Activated CD8-positive, alpha-beta T cell treated with anti-CD3 and anti-CD28 coated beads, Interleukin-2, amount 10 ng/mL, durations not matched to agents 7 days and 5 days (primary cell): ENCODE data around the gene DSC3. TPM values are rescaled to one million over a fixed set of nuclear protein-coding genes. Genes with fewer than 3 reads are reported as not detected.

Experiments used
- ATAC-seq: fragments of 150-1000 bp; cut with Tn5 transposase; one replicate; pipeline ENCODE4 v1.10.0; 2021; ENCODE audit warnings: moderate library complexity
- CTCF ChIA-PET: fragments of 350-600 bp; sonication (Branson Sonifier 250); formaldehyde crosslinking; loops from one replicate; lab custom pipeline; 2021; ENCODE audit warnings: antibody characterized with exemption; lab: Charles Lee
- POLR2A ChIA-PET: fragments of 350-600 bp; sonication (Branson Sonifier 250); formaldehyde crosslinking; loops from one replicate; lab custom pipeline; 2021; ENCODE audit warnings: antibody characterized with exemption; lab: Charles Lee
- DNase-seq: peaks from one replicate; pipeline ENCODE4 v3.0.0-alpha.2; 2020
- H3K27ac Mint-ChIP-seq: one replicate; pipeline ENCODE4 v1.8.0; 2021; ENCODE audit warnings: mild to moderate bottlenecking, mixed read lengths
- H3K27me3 Mint-ChIP-seq: one replicate; pipeline ENCODE4 v1.8.0; 2021; ENCODE audit warnings: low read depth, mixed read lengths
- H3K36me3 Mint-ChIP-seq: one replicate; pipeline ENCODE4 v1.8.0; 2021; ENCODE audit warnings: low read depth, mixed read lengths
- H3K4me1 Mint-ChIP-seq: one replicate; pipeline ENCODE4 v1.8.0; 2021; ENCODE audit warnings: low read depth, mixed read lengths
- H3K4me3 Mint-ChIP-seq: one replicate; pipeline ENCODE4 v1.8.0; 2021; ENCODE audit warnings: mild to moderate bottlenecking, mixed read lengths
- H3K9me3 Mint-ChIP-seq: one replicate; pipeline ENCODE4 v1.8.0; 2022; ENCODE audit warnings: mixed read lengths; ENCODE audit not compliant: insufficient read depth
- total RNA-seq, 2 experiments: library from RNA; stranded (reverse); gene quantifications; one replicate each; pipeline ENCODE4 v1.2.3, GENCODE V29; 2021

Gene DSC3
- total RNA-seq = not detected

DNA sequence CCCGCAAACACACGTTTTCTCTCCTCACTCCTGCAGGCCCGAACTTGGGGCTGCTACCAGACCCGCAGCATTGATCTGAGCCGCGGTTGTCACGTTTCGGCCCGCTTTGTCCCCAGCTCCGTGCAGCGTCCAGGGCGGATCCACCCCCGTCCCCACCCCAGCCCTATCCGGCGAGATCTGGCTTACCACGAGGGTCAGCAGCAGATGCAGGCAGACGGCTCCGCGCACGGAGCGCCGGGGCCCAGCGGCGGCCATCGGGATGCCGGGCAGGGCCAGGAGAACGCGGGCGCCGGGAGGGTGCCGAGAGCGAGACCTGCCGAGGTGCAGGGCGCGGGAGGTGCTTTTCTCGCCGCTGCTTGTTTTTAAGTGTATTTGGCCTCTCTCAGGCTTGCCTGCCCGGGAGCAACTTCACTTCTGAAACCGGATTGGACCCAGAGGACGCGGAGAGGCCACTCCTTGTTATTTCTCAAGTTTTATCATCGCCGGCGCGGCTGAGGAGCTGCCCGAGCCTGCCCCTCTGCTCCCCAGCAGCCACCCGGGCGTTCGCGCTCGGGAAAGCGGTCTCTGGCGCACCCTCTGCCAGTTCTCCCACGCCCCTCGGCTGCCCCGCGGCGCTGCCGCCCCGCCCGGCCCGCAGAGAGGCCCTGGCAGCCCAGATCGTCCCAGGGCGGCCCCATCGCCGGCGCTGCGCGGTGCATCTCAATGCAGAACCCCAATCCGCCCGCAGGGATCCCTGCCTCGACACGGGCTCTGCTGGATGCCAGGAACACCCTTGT lies at the start of gene DSC3:
Gene DSC3, minus strand, starts transcription at position 337 of the 776 bp plus-strand sequence. Its CDS starts 82 bp downstream, at position 255.
- ATAC-seq (no peak), DNase-seq (no peak)
- Mint-ChIP-seq H3K4me3 (peak within 1 kb of the TSS; percentile 8), H3K4me1 (peaks cover 5% of the 10 kb centered on the region), H3K27me3 (peaks cover 35% of the 10 kb centered on the region), H3K27ac (no peak within 1 kb of the TSS), H3K9me3 (peaks cover 5% of the 10 kb centered on the region), H3K36me3 (peaks cover 6% of the 10 kb centered on the region)
- CTCF ChIA-PET = no interaction called here
- POLR2A ChIA-PET = no interaction called here

DNA sequence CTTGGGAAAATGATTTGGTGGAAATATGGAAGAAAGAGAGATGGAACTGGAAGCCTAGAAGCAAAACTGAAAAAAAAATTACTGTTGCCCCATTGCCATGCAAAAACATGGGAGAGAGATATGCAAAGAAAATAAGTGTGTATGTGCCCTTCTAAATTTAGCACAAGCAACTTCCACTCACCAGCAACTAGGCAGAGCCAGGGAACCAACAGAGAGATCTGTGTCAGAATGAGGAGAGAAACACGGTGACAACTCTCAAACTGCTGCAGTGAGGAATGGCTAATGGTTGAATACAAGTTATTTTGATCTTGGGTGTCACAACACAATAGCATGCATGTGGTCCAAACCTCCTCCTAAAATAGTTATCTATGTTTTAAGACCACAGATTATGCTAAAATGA lies 48.8 kb upstream of the DSC3 start:
- no peak for ATAC-seq
- Mint-ChIP-seq H3K27ac (no peak overlapping the region), H3K4me1 (no peaks in the 10 kb centered on the region), H3K9me3 (peaks cover 5% of the 10 kb centered on the region), H3K4me3 (no peak overlapping the region), H3K27me3 (no peaks in the 10 kb centered on the region), H3K36me3 (no peaks in the 10 kb centered on the region)
- ChIA-PET POLR2A (no interaction called here), CTCF (no interaction called here)
- no peak for DNase-seq

DNA sequence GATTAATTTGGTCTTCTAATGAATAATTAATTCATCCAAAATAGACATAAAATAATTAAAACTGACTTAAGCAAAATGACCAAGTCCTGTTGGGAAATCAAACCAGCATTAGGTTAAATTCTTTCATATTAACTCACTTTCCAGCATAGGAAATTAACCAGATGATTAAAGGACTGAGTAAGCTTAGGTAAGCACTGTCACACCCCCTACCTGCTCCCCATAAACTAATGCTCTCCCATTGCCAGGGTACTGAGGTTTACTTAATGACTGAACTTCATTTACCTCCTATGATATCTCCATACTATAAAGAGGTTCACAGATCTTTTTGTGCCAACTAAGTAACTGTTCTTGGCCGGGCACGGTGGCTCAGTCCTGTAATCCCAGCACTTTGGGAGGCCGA lies 46.0 kb upstream of the DSC3 start:
- ChIA-PET POLR2A (no interaction called here), CTCF (no interaction called here)
- no peaks in the 10 kb centered on the region for H3K4me1 Mint-ChIP-seq
- H3K36me3 Mint-ChIP-seq = no peaks in the 10 kb centered on the region
- ATAC-seq (no peak), DNase-seq (no peak)
- H3K27me3 Mint-ChIP-seq = no peaks in the 10 kb centered on the region
- no peak overlapping the region for H3K4me3 Mint-ChIP-seq
- H3K9me3 Mint-ChIP-seq = peaks cover 5% of the 10 kb centered on the region
- no peak overlapping the region for H3K27ac Mint-ChIP-seq

DNA sequence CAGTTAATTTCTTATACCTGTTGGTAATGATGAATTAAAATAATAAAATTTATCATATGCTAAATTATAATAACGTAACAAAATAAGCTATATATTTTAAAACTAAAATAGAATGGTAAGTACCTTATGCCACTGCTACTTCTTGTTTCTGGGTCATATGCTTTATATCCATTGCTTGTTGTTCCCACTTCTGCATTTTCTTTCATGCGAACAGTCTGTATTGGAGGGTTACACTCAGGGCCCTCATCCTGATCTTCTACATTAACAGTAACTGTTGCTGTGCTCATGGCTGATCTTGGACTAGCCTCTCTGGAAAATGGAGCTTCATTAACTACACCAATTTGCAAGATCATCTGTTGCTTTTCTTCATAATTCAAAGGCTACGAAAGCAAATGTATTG lies 37.4 kb upstream of the DSC3 start:
- Mint-ChIP-seq H3K27ac (no peak overlapping the region), H3K36me3 (no peaks in the 10 kb centered on the region), H3K9me3 (peaks cover 9% of the 10 kb centered on the region), H3K4me3 (no peak overlapping the region), H3K4me1 (no peaks in the 10 kb centered on the region), H3K27me3 (no peaks in the 10 kb centered on the region)
- ATAC-seq = no peak
- ChIA-PET POLR2A (no interaction called here), CTCF (no interaction called here)
- DNase-seq = no peak

DNA sequence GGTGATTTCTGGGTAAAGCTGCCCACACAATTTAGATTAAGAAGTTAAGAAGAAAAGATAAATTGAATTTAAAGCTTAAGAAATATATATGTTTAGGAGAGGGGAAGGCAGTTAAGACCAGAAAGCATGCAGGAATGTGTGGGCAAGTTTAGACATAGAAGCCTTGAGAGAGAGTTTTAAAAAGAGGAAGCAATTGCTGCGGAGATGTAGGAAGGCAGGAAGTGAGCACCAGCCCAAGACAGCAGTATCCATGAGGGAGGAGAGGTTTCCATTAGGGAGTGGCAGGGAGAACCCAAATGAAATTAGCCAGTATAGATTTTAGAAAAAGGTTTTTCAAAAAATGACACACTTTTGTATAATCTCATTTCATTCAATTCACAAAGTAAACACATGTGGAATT lies 35.3 kb upstream of the DSC3 start:
- DNase-seq (no peak), ATAC-seq (no peak)
- Mint-ChIP-seq H3K36me3 (no peaks in the 10 kb centered on the region), H3K27me3 (no peaks in the 10 kb centered on the region), H3K9me3 (peaks cover 11% of the 10 kb centered on the region), H3K4me1 (no peaks in the 10 kb centered on the region), H3K27ac (no peak overlapping the region), H3K4me3 (no peak overlapping the region)
- ChIA-PET CTCF (no interaction called here), POLR2A (no interaction called here)

DNA sequence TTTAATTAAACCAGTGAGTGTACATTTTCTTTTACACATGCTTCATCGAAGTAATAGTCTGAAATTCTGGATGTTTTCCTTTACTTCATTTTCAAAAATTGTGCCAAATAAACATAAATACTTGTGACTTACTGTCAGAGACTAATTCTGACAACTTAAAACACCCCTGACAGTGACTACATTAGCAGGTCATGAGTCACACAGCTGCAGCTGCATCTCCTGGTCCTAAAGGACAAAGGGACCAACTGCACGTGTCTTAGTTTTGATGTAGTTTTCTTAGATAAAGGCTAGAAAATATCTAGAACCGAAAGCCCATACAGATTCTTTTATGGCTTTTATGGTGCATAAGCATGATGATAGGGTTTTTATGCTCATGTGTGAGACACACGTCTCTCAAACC lies 29.6 kb upstream of the DSC3 start:
- CTCF ChIA-PET = no interaction called here
- H3K4me1 Mint-ChIP-seq = no peaks in the 10 kb centered on the region

DNA sequence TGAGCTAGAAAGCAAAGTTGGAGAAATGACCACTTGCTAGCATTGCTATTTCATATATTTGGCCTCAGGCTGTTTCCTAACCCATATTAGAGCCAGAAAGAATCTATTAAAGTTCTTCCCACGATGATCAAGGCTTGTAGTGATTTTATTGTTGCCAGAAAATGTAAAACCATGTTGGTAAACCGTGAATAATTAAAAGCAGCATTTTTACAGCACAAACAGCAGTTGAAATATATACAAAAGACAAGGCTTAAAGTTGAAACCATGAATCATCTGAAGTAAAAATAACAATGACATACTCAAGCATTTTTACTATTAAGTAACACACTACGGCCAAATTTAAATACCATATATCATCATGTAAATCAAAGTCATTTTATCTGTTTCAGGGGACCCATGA lies 27.7 kb upstream of the DSC3 start:
- no peak overlapping the region for H3K27ac Mint-ChIP-seq
- H3K36me3 Mint-ChIP-seq = no peaks in the 10 kb centered on the region
- POLR2A ChIA-PET = no interaction called here
- DNase-seq (no peak), ATAC-seq (no peak)
- CTCF ChIA-PET = no interaction called here
- no peaks in the 10 kb centered on the region for H3K27me3 Mint-ChIP-seq
- H3K9me3 Mint-ChIP-seq = peaks cover 9% of the 10 kb centered on the region
- no peaks in the 10 kb centered on the region for H3K4me1 Mint-ChIP-seq
- H3K4me3 Mint-ChIP-seq = no peak overlapping the region

More for the DNA sequence above, 29.6 kb upstream of the DSC3 start:
- H3K27ac Mint-ChIP-seq = no peak overlapping the region
- H3K9me3 Mint-ChIP-seq = peaks cover 15% of the 10 kb centered on the region
- POLR2A ChIA-PET = no interaction called here
- no peaks in the 10 kb centered on the region for H3K27me3 Mint-ChIP-seq
- H3K4me3 Mint-ChIP-seq = no peak overlapping the region
- no peaks in the 10 kb centered on the region for H3K36me3 Mint-ChIP-seq
- DNase-seq (no peak), ATAC-seq (no peak)

DNA sequence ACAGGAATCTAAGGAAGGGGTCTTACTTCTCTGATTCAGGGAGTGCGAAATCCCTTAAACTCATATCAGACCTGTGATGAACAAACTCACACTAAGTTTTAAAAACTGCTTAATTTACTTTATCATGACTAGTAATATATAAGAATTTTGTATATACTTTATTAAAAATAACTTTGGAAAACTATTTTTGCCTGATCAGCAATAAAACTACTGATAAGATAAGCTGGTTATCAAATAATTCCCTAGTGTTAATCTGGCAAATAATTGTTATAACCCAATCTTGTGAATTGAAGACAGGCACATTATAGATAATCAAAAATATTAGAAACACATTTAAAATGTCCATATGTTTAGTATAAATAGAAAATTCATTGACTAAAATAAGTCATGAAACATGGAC lies 23.7 kb upstream of the DSC3 start:
- no peak for ATAC-seq

DNA sequence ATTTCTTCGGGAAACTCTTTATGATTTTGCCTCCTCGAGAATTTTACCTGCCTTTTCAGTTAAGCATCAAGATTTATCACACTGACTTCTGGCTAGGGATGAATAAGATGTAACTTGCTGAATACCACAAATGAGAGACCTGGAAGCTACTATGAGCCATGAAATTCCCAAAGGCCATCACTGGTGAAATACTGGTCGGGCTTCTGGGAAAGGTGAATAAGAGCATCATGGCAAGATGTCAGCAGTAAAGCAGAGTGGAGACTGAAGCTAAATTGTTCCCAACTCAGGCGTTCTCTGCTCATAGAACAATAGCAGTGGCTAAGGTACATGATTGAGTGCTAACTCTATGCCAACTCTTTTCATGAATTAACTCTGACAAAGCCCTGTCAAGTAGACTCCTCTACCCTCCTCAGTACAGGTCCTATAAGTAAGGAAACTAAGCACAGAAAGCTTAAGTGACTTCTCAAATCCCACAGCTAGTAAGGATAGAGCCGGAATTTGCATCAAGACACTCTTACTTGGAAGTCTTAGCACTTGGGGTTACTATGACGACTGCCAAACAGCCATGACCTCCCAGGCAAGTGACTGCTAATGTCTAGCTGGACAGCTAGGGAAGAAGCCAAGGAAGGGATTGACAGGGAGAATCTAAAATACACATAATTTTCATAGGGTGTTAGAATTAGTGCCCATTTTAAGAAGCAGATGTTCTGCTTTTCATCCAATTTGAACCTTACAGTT lies 22.7 kb upstream of the DSC3 start:
- H3K27ac Mint-ChIP-seq = no peak overlapping the region

More for the DNA sequence above, 23.7 kb upstream of the DSC3 start:
- Mint-ChIP-seq H3K36me3 (no peaks in the 10 kb centered on the region), H3K27ac (no peak overlapping the region), H3K4me1 (no peaks in the 10 kb centered on the region), H3K27me3 (no peaks in the 10 kb centered on the region), H3K4me3 (no peak overlapping the region), H3K9me3 (peaks cover 4% of the 10 kb centered on the region)
- POLR2A ChIA-PET = no interaction called here
- CTCF ChIA-PET = no interaction called here
- no peak for DNase-seq

DNA sequence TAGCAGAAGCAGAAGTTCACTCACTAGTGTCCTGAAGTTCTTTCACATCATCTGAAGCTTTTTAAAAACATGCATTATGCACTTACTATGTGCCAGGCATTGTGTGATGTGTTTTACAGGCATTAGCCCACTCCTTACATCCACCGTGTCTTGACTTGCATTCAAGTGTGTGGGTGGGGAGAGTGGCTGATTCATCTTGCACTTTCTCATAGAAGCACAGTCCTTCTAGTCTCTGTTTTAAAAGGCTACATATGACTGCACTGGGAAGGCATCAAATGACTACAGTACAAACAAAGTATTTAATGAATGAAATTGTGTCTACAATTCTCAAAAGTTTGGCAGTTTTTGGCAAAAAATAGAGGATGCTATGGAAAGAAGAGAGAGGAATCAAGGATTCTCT lies 21.6 kb upstream of the DSC3 start:
- no peak for ATAC-seq
- no peaks in the 10 kb centered on the region for H3K4me1 Mint-ChIP-seq
- peaks cover 4% of the 10 kb centered on the region for H3K9me3 Mint-ChIP-seq
- H3K27ac Mint-ChIP-seq = no peak overlapping the region
- no peaks in the 10 kb centered on the region for H3K27me3 Mint-ChIP-seq
- H3K4me3 Mint-ChIP-seq = no peak overlapping the region
- DNase-seq = no peak
- ChIA-PET POLR2A (no interaction called here), CTCF (no interaction called here)
- no peaks in the 10 kb centered on the region for H3K36me3 Mint-ChIP-seq

More for the DNA sequence above, 22.7 kb upstream of the DSC3 start:
- H3K4me1 Mint-ChIP-seq = no peaks in the 10 kb centered on the region
- no peaks in the 10 kb centered on the region for H3K36me3 Mint-ChIP-seq
- CTCF ChIA-PET = no interaction called here
- DNase-seq = no peak
- ATAC-seq = no peak
- H3K27me3 Mint-ChIP-seq = no peaks in the 10 kb centered on the region
- POLR2A ChIA-PET = no interaction called here
- H3K4me3 Mint-ChIP-seq = no peak overlapping the region
- H3K9me3 Mint-ChIP-seq = peaks cover 4% of the 10 kb centered on the region

DNA sequence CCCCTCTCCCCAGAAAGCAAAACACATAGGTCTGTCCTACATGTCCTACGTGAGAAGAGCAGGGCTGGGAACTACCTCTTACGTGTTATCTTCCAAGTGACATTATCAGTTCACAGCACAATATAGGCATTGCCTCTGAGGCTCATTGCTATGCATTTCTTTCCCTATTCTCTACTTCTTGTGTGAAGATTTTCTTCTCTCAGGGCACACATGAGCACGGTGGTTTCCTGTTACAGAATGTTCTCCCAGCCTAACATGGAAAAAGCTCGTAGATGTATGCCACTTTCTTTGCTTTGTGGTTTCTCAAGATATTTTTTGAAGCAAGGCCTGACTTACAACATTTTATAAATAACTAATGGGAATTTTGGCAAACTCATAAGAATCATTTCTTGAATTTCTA lies 19.4 kb upstream of the DSC3 start:
- no peaks in the 10 kb centered on the region for H3K27me3 Mint-ChIP-seq
- ATAC-seq (no peak), DNase-seq (no peak)
- ChIA-PET POLR2A (no interaction called here), CTCF (no interaction called here)
- H3K4me1 Mint-ChIP-seq = no peaks in the 10 kb centered on the region
- H3K9me3 Mint-ChIP-seq = no peaks in the 10 kb centered on the region
- H3K4me3 Mint-ChIP-seq = no peak overlapping the region
- H3K27ac Mint-ChIP-seq = no peak overlapping the region
- H3K36me3 Mint-ChIP-seq = no peaks in the 10 kb centered on the region

DNA sequence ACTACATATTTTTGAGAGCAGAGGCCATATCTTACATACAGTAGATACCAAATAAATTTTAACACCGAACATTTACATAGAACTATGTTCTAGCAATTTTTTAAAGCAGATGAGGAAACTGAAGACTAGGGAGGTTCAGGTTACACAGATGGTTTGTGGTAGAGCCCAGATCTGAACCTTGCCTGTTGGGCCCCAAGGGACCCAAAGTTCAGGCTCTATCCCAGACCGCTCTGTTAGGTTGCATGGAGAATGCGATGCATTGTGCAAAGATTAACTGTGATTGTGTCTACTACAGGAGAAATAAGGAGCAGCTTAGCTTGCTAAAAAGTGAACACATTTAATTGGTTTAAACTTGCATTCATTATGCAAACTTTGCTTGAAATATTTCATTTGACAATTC lies 16.4 kb upstream of the DSC3 start:
- Mint-ChIP-seq H3K36me3 (no peaks in the 10 kb centered on the region), H3K4me1 (no peaks in the 10 kb centered on the region), H3K27me3 (no peaks in the 10 kb centered on the region), H3K9me3 (no peaks in the 10 kb centered on the region), H3K27ac (no peak overlapping the region), H3K4me3 (no peak overlapping the region)
- ChIA-PET POLR2A (no interaction called here), CTCF (no interaction called here)
- DNase-seq (no peak), ATAC-seq (no peak)
